Medulla oblongata (tissue), 1 donor: Measurements from ENCODE around the gene RASSF9.

Experiments
- DNase-seq: peaks from one replicate; pipeline ENCODE4 v3.0.0-alpha.2; 2015; ENCODE audit errors: extremely low spot score

Gene RASSF9

DNA sequence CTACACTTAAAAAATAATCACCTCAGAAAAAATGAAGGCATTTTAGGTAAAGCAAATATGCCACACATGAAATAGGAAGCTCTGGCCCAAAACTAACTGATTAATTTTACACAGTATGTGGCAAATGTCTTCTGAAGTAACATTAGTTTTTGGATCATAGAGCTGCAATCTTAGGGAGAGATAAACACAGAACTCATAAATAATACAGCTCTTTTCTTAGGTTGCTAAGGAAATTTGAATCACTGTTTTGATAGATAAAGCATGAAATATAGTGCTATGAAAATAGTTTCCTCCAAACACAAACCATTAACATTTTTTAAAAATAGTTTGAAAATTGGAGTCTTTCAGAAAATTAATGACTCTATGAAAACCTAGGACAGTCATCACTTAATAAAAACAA lies 15.0 kb downstream of the RASSF9 start:
- no peak for DNase-seq

DNA sequence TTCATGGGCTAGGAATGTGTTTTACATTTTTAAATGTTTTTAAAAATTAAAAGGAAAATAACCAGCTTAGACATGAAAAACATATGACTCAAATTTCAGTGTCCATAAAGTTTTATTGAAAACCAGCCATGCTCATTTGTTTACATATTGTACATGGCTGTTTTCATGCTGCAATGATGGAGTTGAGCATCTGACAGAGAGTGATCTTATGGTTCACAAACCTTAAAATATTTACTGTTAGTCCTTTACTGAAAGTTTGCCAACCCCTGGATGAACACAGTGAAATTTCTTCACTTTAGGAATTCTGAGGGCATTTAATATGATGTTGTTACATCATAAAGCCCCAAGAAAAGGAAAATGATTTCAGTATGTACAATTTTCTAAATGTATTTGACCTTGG lies 16.1 kb downstream of the RASSF9 start:
- no peak for DNase-seq

DNA sequence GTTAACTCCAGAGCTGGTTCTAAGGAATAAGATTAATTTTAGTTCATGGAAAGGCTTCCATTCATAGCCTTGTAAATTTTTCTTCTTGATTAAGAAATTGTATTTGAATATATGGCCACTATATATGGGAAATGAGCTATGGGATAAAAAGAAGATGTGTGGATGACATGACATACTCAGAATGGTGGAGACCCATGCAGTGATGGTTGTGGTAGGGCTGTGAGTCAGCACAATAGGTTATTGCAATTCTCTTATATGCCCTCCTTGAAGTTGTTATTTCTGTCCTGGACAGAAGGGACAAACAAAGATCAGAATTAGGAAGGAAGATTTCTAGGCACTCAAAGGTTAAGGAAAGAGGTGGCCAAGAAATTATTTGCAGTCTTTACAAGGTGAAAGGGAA lies 21.5 kb downstream of the RASSF9 start:
- DNase-seq = no peak

GRCh38 chr12:85814071-85814470 lies 22.1 kb downstream of the RASSF9 start:
- no peak for DNase-seq

GRCh38 chr12:85809500-85809899 lies 26.7 kb downstream of the RASSF9 start:
- DNase-seq = no peak

DNA sequence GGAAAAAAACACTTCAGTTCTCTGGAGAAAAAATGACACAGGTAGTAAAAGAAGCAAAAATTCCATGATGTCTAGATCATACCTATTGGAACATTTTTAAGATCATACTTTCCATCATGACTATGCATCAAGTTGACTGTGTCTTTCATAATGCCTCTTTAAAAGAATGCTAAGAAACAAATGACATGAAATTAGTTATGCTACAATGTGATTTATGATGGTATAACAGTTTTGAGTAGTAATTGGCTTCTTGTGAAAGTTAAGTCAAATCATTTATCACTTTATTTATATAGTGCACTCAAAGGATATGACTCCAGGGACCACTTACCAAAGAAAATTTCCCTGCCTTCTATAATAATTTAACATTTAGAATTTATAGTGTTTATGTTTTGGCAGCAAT lies 28.5 kb downstream of the RASSF9 start:
- DNase-seq = no peak

DNA sequence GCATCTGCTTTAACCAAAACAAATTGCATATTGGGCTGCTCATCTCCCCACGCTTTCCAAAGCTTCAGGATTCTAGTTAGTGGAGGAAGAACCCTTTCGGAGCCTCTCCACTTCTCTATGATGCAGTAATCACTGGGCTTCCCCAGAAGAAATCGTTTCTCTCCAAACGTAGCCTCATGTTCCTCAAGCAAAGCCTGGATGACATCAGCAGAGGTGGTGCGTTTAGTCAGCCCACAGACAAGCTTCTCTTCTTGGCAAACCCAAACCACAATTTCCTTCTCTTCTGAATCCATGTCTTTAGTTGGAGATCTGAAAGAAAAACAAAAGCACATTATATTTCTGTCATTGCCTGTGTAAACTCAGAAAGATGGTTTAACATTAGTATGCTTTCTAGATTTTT lies 30.6 kb downstream of the RASSF9 start:
- no peak for DNase-seq

DNA sequence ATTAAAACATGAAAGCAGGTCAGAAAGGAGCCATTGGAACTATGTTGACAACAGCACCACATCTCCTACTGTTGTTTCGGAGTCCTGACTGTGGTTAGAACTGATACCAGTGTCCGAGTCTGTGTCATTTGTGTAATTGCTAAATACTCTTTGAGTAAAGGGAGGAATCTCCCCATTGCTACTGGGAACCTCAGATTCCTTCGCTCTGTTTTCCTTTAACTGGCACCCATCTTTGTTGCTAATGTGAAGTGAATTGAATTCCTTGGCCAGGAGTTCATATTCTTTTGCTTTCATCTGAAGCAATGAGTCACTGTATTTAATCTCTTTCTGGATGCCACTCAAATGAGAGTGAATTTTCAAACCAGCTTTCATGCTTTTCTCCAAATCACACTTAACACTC lies 31.5 kb downstream of the RASSF9 start:
- no peak for DNase-seq

GRCh38 chr12:85803923-85804322 lies 32.3 kb downstream of the RASSF9 start:
- DNase-seq = no peak

- DNase-seq = no peak
Observed at GRCh38 chr12:85803231-85803630, 33.0 kb downstream of the RASSF9 start.

DNA sequence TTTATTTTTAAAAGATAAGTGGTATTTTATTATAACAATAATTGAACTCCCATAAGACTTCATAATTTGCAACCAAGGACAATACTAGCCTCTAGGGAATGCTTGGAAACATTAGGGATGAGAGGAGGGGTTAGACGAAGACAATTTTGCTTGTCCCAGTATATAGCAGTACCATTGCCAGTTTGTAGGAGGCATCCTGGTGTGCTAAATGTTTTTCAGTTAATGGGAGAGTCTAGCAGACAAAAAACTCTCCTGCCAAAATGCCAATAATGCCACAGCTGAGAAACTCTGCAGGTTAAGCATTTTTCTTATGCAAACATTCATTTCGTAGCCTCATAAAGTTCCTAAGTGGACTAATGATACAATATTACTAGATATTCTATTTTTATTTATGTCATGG lies 38.1 kb downstream of the RASSF9 start:
- no peak for DNase-seq

DNA sequence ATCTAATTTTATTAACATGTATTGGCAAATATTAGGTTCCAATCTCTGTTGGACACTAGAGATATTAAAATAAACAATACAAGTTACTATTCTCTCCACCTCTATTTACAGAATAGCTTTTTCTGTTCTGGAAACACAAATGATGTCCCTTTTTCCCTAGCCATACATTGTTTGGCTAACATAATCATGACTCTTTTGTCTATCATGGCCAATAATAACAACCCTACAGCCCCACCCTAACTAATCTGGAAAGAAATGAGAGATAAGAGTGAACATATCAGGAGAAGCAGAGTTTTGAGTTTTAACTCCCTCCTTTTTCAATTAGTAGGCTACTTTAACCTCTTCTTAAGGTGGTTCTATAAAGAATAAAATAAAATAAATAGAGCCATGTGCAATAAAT lies 40.2 kb downstream of the RASSF9 start:
- DNase-seq = no peak

DNA sequence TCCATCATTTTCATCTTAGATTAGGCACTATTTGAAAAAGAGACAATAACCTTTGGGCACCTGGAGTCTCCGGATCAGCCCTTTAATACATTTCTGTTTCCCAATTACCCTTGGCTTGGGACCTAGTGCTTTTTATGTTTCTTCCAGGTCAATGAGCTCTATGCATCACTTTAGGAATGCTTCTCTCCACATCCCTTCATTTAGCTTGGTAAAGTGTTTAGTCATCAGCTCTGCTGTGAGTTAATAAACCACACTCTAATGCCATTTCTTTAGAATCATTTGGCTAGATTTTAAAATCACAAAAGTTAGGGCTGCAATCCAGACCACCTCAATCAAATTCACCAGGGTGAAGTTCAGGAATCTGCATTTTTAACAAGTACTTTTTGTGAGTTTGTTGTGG lies 41.7 kb downstream of the RASSF9 start:
- DNase-seq = no peak

DNA sequence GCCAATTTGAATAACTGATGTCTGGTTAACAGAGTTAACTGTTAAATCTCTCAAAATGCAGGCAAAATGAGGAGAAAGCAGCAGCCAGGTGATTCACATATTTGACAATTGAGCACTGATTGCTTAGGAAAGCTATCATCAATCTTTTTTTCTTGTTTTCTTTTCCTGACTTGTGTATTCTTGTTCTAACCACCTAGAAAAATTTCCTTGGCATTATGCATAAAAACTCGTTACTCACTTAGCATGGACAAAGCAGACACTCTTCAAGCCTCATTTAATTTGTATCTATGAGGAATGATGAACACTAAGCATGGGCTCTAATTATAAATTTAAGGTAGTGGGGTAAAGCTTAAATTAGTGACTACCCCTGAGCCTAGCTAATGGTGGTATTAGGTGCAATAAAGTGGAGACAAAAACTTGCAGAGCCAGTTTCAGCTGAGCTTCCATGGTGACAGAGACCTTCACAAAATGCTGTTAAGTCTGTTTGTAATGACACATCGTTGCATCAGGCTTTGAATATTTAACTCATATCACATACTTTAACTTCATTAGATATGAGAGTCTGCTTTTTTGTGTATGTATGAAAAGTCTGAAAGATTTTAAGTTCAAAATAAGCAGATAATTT lies 52.0 kb downstream of the RASSF9 start:
- DNase-seq = no peak

- DNase-seq = no peak
Observed at GRCh38 chr12:85782711-85783110, 53.5 kb downstream of the RASSF9 start.

GRCh38 chr12:85781766-85782165 lies 54.4 kb downstream of the RASSF9 start:
- DNase-seq = no peak

DNA sequence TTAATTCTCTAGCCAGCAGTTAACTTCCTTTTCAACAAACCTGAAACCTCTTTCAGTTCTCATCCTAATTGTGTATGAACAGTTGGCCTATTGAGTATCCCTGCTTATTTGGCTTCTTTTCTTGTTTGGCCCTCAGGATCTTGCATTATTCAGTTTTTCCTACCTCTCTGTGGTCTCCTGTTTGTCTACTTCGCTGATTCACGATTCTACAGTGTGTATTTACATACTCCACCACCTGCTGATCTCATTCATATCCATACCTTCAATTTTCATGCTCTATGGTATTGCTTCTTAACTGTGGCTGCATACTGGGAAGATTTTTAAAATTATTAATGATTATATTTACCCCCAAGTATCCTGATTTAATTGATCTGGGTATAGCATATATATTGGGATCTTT lies 56.4 kb downstream of the RASSF9 start:
- no peak for DNase-seq

GRCh38 chr12:85775091-85775490 lies 61.1 kb downstream of the RASSF9 start:
- no peak for DNase-seq

- no peak for DNase-seq
Observed at GRCh38 chr12:85765453-85765869, 70.7 kb downstream of the RASSF9 start.

DNA sequence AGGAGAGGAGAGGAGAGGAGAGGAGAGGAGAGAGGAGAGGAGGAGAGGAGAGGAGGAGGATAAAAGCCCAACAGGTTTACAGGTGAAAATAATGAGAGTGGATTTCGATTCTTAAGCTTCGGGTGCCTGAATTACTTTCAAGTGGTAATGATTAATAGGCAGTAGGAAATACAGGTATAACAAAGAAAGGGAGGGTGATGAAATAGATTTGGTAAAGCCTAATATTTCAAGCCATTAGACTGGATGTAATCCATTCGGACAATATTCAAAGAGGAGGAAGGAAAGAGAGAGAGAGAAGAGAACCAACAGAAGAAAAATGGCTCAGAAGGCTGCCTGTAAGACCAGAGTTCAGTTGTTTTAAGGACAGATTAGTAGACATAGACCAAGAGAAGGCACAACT lies 76.6 kb downstream of the RASSF9 start:
- DNase-seq = no peak

DNA sequence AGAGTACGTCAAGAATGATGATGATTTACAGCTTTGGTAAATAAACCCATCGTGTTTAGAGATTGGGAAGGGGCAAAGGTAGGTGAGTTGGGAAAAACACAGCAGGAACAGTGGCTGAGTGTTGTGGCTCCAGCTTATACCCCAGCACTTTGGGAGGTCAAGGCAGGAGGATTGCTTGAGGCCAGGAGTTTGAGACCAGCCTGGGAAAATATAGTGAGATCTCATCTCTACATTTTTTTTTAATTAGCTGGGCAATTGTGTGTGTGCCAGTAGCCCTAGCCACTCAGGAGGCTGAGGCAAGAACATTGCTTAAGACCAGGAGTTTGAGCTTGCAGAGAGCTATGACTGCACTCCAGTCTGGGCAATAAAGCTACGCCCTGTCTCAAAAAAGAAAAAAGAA lies 77.1 kb downstream of the RASSF9 start:
- no peak for DNase-seq

DNA sequence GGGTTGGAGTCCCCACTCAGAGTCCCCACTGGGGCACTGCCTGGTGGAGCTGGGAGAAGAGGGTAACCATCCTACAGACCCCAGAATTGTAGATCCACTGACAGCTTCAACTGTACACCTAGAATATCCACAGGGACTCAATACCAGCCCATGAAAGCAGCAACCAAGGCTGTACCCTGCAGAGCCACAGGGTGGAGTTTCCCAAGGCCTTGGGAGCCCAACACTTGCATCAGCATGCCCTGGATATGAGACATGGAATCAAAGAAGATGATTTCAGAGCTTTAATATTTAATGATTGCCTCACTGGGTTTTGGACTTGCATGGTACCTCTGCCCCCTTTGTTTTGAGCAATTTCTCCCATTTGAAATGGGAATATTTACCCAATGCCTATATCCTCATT lies 80.4 kb downstream of the RASSF9 start:
- no peak for DNase-seq
